Measurements from ENCODE around the gene BRCA2.

The BRCA2 gene

DNA sequence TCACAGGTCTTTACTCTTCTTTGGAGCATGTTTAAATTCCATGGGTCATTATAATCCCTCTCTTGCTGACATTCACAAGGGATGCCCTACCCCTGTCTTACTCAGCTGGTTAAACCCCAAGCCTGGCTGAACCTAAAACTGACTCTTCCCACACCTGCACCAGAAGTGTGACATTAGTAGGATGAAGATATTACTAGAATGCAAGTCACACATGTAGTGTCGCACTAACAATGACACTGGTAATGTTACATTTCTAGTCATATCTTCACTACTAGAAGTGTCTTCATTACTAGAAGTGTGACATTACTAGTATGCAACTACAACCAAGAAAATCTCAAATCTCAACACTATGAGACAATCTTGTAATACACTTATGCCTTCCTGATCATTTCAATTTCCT lies 14.4 kb upstream of the BRCA2 start:
- TF ChIP-seq, protein P1, sequence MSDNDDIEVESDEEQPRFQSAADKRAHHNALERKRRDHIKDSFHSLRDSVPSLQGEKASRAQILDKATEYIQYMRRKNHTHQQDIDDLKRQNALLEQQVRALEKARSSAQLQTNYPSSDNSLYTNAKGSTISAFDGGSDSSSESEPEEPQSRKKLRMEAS (IDR thresholded peaks at IDR 0.05; ENCODE audit: low read depth, low read length) = no peak
- no peak for TF ChIP-seq MYC (IDR thresholded peaks at IDR 0.05; ENCODE audit: low read depth, low read length)
- TF ChIP-seq, protein P2, sequence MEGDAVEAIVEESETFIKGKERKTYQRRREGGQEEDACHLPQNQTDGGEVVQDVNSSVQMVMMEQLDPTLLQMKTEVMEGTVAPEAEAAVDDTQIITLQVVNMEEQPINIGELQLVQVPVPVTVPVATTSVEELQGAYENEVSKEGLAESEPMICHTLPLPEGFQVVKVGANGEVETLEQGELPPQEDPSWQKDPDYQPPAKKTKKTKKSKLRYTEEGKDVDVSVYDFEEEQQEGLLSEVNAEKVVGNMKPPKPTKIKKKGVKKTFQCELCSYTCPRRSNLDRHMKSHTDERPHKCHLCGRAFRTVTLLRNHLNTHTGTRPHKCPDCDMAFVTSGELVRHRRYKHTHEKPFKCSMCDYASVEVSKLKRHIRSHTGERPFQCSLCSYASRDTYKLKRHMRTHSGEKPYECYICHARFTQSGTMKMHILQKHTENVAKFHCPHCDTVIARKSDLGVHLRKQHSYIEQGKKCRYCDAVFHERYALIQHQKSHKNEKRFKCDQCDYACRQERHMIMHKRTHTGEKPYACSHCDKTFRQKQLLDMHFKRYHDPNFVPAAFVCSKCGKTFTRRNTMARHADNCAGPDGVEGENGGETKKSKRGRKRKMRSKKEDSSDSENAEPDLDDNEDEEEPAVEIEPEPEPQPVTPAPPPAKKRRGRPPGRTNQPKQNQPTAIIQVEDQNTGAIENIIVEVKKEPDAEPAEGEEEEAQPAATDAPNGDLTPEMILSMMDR (IDR thresholded peaks at IDR 0.05; ENCODE audit: low read depth, low read length) = no peak
- TF ChIP-seq POLR2A (IDR thresholded peaks at IDR 0.05; ENCODE audit: extremely low read depth, insufficient read length) = no peak
- H3K4me3 ChIP-seq (ENCODE audit: low read depth, low read length) = no peak overlapping the region
- DNase-seq (ENCODE audit: low read depth) = no peak

DNA sequence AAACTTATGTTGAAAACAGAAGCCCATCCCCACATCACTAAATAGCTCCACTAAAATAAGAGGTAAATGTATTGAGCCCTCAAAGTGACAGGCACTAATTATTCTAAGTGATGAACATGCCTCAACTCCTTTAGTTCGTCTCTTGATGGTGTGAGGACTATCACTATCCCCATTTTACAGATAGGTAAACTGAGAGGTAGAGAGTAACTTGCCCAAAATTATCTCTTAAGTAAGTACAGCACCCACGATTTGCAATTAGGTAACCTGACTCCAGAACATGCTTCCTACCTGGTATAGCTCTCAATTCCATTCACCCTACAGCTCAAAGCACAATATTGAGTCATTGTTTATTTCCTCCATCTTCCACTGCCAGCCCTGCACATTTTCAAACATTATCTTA lies 12.8 kb upstream of the BRCA2 start:
- H3K4me3 ChIP-seq (ENCODE audit: low read depth, low read length) = no peak overlapping the region
- TF ChIP-seq, protein P2 (IDR thresholded peaks at IDR 0.05; ENCODE audit: low read depth, low read length) = no peak
- TF ChIP-seq POLR2A (IDR thresholded peaks at IDR 0.05; ENCODE audit: extremely low read depth, insufficient read length) = no peak
- TF ChIP-seq, protein P1 (IDR thresholded peaks at IDR 0.05; ENCODE audit: low read depth, low read length) = no peak
- TF ChIP-seq MYC (IDR thresholded peaks at IDR 0.05; ENCODE audit: low read depth, low read length) = no peak
- DNase-seq (ENCODE audit: low read depth) = no peak

DNA sequence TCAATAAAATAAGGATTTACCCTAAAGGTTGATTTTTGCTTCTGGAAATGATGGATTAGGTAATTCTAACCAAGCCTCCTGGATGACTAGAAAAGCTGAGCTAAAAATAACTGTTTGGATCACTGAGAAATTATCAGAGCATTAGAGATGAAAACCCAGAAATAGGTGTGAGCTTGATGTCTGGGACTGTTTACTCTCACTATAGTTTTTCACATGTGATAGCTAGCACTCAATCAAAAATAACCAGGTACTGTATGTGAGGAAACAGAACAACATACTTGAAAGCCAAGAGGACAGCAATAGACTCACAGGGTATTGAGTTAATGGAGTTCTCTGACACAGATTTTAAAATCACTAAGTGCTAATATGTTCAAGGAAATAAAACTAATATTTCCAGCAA lies 9.7 kb upstream of the BRCA2 start:
- H3K4me3 ChIP-seq (ENCODE audit: low read depth, low read length) = no peak overlapping the region
- TF ChIP-seq, protein P1 (IDR thresholded peaks at IDR 0.05; ENCODE audit: low read depth, low read length) = no peak
- DNase-seq (ENCODE audit: low read depth) = no peak

DNA sequence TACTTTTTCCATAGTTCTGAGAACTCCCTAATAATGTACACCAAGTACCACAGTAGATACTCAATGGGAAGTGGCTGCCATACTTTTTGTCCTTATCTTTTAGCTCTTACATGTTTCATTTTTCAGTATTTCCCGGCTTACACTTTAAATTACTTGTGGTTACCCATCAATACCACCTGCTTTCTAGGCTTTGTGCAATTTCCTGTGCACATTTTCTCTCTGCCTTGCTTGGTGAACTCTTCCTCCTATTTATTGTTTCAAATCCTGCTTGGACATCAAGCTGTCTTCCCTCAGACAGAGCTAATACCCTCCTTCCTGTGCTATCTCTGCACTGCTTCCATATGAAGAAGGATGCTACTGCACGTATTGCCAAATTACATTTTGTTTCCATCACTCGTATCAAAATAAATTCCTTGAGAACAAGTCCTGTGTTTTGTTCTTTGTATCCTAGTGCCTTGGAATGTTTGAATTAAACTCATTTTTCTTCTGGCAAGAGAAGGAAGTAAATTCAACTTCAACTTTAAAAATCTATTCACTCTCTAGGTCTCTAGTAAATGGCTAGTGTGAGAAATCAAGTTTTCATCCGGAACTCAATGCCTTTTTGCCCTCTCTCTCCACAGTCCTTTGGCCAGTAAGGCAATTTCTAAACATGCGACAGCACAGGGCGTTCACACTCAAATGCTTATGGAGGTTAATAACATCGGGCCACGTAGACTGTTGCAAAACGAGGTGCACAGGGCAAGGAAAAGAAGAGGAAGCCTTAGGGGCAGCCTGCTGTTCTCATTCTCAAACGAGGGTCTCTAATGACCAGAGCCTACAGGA lies 5.8 kb upstream of the BRCA2 start:
- TF ChIP-seq, protein P1 (IDR thresholded peaks at IDR 0.05; ENCODE audit: low read depth, low read length) = peak; percentile 26; the same call in 1 of the 2 replicates
- TF ChIP-seq POLR2A (IDR thresholded peaks at IDR 0.05; ENCODE audit: extremely low read depth, insufficient read length) (no peak), MYC (IDR thresholded peaks at IDR 0.05; ENCODE audit: low read depth, low read length) (peak; percentile 26; the same call in 1 of the 2 replicates)
- TF ChIP-seq, protein P2 (IDR thresholded peaks at IDR 0.05; ENCODE audit: low read depth, low read length) = no peak
- peak overlapping the region; percentile 42 for H3K4me3 ChIP-seq (ENCODE audit: low read depth, low read length)
- DNase-seq (ENCODE audit: low read depth) = peak; percentile 82

DNA sequence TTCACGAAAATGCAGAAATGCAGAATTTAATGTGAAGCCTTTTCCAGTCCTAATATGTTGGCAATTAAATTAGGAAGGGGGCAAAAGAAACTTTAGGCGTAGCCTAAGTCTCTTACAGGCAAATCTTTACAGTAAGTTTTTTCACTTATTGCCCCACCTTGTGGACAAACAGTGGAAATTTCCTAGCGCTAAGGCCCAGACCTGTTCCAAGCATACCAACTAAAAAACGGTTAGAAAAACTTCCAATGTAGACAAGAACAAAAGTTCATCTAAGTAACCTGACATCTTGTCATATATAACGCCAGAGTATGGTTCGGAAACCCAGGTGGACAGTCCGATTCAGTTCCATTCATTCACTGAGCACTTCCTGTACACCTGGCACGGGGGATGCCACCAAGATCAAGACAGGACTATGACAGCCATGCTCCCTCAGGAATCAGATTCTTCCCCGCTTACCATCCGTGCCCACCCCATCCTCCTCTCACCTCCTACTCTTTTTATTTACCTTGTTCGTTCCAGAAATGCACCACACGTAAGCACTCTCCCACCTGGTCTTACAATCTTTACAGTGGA lies 5.1 kb upstream of the BRCA2 start:
- TF ChIP-seq, protein P2 (IDR thresholded peaks at IDR 0.05; ENCODE audit: low read depth, low read length) = peak; percentile 70
- TF ChIP-seq POLR2A (IDR thresholded peaks at IDR 0.05; ENCODE audit: extremely low read depth, insufficient read length) = no peak
- peak overlapping the region; percentile 42 for H3K4me3 ChIP-seq (ENCODE audit: low read depth, low read length)

DNA sequence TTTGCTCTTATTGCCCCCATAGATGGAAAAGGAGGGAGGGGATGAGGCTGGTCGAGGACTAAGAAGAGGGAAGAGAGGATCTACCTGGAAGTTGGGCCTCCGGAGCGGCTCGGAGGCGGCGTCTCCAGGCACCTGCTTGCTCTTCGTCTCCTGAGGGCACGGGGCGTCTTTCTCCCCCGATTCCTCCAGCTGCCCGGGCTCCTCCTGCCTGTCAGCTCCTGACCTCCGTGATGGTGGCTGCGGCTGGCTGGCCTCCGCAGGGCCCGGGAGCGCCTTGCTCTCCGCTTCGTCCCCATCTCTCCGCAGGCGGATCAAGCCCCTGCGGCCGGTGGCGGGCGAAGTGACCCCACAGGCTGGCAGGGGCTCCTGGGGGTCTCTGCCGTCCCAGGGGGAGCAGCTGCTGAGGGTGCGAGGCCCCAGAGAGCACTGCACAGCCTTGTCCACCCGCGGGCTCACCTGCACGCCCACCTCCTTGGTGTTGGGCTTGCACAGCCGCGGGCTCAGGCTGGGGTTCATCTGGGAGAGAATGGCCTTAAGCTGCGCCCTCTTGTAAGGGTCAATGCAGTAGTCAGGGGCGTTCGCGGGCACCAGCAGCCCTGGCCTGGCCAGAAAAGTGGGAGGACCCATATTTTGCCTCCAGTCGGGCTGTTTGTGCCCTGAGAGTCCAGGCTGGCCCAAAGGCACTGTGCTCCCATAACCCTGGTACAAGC lies 4.0 kb upstream of the BRCA2 start:
- no peak for DNase-seq (ENCODE audit: low read depth)
- no peak overlapping the region for H3K4me3 ChIP-seq (ENCODE audit: low read depth, low read length)
- TF ChIP-seq POLR2A (IDR thresholded peaks at IDR 0.05; ENCODE audit: extremely low read depth, insufficient read length) (no peak), MYC (IDR thresholded peaks at IDR 0.05; ENCODE audit: low read depth, low read length) (no peak)
- TF ChIP-seq, protein P2 (IDR thresholded peaks at IDR 0.05; ENCODE audit: low read depth, low read length) = no peak
- TF ChIP-seq, protein P1 (IDR thresholded peaks at IDR 0.05; ENCODE audit: low read depth, low read length) = no peak

More for the DNA sequence above, 5.1 kb upstream of the BRCA2 start:
- peak; percentile 83 for DNase-seq (ENCODE audit: low read depth)

Measured in NB4 (cell line).